Inflammatory macrophage treated with lipopolysaccharide for 1 hour (primary cell): ENCODE results near the gene RTL10.

Experiments used
- DNase-seq, 2 donors: peaks; one replicate each; pipeline ENCODE4 v3.0.0-alpha.2; 2020 to 2022

RTL10 gene

DNA sequence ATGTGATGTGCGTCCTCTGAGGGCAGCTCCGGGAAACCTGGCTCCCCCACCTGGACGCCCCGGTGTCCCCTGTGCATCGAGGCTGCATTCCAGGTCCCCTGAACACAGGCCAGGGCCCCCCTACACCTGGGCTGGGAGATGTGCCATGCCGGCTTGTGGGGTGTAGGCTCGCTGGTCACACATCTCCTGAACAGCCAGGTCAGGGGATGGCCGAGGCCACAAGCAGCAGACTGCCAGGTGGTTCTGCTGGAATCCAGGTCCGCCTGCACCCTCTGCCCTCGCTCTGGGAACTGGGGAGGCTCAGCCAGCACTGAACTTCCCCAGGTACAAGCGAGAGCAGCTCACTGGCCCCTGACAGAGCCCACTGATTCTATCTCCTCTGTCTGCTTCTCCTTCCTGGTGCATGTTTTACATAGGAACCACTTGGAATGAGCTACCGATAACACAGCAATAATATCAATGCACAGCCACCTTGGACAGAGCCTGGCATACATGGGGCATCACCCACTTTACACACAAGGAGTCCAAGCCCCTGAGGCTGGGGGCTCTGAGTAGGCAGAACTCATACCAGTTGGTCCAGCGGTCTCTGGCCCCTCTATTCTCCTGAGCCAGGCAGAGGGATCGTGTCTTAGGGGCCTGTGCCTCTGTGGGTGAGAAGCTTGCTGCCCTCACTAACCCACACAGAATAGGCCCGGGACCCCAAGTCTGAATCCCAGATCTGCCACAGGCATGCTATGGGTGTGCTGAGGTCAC lies 47.3 kb downstream of the RTL10 start:
- no peak for DNase-seq

DNA sequence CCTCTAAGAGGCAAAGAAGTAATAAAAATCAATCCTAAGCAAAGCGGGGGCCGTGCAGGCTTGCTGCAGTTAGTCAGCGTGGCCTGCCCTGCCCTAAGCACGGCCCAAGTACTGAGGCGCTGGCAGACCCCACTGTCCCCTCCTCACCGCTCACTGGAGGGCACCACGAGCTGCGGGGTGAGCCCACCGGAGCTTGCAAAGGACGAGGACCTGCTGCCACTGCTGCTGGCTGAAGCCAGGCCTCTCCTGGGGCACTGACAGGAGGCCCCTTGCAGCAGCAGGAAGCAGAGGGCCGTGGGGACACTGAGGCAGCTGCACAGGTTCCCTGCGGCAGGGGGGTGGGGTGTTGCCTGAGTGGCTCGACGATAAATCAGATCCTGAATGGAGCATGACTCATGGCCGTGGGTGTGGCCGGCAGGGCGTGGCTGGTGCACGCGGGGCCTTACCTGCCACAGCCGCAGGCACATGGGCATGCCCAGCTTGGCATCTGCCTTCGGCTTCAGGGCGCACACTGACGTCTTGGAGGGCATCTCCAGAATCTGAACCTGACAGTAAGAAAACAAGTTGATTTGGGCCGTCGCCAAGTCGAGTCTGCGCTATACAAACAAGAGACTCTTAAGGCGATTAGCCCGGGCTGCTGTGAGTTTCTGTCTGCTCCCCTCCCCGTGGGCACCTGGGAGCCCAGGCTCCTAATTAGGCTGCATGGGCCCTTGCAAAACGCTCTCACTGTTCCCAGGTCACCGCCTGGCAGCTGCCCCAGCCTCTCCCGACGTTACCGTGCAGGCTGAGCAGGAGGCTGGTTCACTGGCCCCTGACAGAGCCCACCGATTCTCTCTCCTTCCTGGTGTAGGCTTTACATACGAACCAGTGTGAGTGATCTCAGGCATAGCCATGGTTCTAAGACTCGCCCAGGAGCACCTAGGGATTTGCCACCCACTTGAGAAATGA lies 48.2 kb downstream of the RTL10 start:
- DNase-seq: no peak

DNA sequence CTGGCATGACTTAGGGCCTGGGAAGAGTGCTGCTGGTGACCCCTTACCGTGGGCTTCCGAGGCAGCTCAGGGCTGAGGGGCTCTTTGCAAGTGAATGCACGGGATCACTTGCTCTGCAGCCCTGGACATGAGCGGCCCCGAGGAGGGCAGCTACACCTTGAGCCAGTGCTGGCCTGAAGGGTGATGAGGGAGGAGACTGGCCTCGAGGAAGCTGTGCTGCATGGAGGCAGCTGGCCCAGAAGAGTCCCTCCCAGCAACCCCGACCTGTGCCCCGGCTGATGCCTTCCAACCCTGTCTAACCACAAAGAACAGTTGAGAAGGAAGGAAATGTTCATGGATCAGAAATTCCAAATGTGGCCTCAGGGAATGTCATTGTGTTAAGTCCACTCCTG lies 48.9 kb downstream of the RTL10 start:
- no peak for DNase-seq
